Activated T-cell treated with anti-CD3 and anti-CD28 coated beads for 1 hour (primary cell): ENCODE measurements around the gene HLA-DPA1.

Source experiments
- DNase-seq: peaks from one replicate; pipeline ENCODE4 v3.0.0-alpha.2; 2020; ENCODE audit warnings: low read depth

Gene HLA-DPA1

GRCh38 chr6:33088931-33089620 lies 15.6 kb upstream of the HLA-DPA1 start:
- no peak for DNase-seq

DNA sequence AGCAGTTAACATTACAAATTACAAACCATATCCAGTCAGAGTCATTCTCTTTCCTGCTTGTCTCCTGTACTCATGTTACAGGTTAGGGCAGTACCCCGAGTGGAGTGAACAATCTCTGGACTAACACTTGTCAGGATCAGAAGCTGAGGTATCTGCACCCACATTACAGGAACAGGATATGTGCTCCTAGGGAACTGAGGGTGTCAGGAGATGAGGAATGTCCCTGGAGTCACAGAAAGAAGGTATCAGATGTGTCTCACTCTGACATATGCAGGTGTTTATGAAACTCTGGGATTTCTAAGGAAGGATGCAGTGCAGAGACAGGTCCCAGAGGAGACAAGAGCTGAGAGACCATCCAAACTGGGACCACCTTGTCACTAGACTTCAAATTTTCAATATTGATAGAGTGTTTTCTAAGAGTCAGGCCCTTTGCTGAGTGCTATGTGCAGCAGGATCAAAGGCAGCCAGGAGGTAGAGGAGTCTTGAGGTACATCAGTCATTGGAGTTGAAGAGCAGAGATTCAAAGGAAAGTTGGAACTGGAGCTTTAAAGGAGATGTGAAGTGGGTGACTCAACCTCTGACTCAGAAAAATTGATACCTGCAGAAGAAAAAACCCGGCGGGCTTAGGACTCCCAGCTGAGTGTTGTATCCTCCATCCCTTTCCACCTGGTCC lies 14.9 kb upstream of the HLA-DPA1 start:
- no peak for DNase-seq

- no peak for DNase-seq
These were observed 12.2 kb upstream of the HLA-DPA1 start for GRCh38 chr6:33085627-33086026.

DNA sequence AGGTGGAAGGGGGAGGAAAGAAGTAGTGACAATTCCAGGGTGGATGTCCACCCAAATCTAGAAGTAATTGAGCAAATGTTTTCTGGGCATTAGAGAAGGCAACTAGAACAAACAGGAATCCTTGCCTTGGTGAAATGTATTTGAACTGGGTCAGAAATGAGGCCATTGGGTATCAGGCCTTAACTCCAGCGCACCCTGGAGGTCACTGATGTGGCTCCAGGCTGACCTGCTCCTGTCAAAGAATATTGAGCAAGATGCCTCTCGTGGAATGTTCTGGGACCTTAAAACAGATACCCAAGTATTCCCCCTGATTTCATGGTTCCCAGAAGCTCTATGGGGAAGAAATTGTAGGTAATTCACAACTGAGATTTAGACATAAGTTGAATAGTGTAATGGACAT lies 9.3 kb upstream of the HLA-DPA1 start:
- DNase-seq, result no peak

DNA sequence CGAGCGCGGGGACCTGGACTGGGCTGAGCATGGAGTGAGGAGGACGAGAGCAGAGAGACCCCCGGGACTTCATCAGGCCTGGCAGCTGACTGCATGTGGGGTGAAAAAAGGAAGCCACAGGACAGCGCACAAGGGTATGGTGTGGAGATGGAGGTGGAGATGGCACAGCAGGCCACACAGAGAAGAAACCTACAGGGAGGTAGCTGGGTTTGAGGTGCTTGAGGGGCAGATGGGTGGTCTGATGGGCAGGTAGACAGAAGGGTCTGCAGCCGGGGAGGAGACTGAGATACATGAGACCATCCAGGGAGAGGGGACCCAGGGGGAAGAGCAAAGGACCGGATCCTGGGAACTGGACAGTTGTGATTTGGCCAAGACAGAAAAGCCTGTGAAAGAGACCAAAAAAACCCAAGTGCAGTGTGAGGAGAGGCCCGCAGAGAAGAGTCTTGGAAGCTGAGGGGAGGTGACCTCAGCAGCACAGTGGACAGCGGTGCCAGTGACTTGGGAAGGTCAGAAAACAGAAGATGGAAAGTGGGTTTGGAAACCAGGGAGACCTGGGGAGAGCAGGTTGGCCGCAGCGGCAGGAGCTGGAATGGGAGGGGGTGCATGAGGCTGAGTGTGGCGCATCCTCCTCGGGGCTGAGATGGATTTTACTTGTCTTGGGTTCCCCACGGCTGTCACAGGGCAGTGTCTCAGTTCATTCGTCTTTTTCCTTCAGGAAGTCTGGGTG lies 7.8 kb upstream of the HLA-DPA1 start:
- no peak for DNase-seq

GRCh38 chr6:33080127-33081089 lies 7.0 kb upstream of the HLA-DPA1 start:
- no peak for DNase-seq

GRCh38 chr6:33079580-33079979 lies 6.1 kb upstream of the HLA-DPA1 start:
- DNase-seq, result no peak

GRCh38 chr6:33078919-33079521 lies 5.6 kb upstream of the HLA-DPA1 start:
- no peak for DNase-seq

GRCh38 chr6:33078442-33078841 lies 5.0 kb upstream of the HLA-DPA1 start:
- DNase-seq, result no peak

DNA sequence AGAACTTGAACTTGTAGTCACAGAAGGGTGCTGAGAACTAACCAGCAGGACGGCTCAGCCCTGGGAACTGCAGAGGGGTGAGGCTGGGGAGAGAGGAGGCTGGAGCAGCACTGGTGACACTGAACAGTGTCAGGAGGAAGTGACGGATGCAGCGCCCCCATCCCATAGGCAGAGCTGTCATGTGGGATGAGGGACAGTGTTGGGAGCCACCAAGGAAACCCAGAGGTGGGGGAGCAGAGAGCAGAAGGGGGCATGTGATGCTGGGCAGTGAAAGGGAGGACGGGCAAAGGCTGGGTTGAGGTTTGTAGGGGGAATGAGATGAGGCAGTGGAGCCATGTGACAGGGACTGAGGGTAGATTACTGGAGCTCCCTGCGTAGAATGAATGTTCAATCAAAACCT lies 4.5 kb upstream of the HLA-DPA1 start:
- no peak for DNase-seq

DNA sequence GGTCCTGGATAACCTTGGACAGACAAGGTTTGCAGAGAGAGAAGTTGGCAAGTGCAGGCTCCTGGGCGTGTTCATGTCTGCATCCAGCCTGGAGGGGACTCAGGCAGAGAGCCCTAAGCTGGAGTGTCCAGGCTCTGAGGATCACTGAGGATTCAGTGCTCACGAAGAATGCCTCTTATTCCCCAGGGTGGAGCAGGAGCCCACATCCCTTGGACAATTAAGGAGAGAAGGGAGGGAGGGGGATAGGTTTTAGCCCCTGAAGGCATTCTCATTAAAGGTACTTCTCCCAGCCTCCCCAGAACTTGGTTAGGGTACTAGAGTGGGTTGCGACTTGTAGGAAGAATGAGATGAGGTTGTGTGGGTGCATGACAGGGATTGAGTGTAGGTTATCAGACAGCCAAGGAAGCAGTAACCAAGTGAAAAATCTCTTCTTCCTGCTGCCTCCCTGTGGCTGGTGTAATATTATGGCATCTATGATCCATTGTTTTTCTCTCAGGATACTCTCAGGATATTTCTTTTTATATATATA lies 3.0 kb upstream of the HLA-DPA1 start:
- DNase-seq, result no peak

DNA sequence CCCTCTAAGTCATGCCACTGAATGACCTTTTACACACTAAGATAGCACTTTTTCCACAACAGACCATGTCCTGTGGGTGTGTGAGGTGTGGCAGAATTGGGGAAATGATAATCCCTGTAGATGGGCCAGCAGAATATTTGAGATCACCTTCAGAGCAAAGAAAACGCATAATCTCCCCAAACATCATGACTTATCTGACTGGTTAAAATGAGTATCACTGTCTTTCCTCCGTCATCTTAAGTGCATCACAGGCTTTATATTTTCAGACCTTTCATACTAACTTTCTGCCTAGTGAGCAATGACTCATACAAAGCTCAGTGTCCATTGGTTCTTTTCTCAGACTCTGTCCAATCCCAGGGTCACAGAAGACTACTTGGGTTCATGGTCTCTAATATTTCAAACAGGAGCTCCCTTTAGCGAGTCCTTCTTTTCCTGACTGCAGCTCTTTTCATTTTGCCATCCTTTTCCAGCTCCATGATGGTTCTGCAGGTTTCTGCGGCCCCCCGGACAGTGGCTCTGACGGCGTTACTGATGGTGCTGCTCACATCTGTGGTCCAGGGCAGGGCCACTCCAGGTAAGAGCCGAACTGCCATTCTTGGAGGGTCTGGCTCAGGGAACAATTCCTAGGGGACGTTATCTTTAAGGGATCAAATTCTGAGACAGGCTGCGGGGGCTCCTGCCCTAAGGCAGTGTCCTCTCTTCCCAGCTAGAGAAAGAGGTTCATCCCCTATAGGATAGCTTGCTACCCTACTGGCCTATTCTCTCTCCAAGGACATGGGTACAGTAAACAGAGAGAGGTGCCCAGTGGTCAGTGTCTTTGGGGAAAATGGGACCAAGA lies 2.3 kb upstream of the HLA-DPA1 start, which contains the start of gene HLA-DPB1:
HLA-DPB1 (plus strand) TSS at position 423 of the 838 bp plus-strand sequence; CDS start at position 475, 52 bp downstream.
- no peak for DNase-seq

DNA sequence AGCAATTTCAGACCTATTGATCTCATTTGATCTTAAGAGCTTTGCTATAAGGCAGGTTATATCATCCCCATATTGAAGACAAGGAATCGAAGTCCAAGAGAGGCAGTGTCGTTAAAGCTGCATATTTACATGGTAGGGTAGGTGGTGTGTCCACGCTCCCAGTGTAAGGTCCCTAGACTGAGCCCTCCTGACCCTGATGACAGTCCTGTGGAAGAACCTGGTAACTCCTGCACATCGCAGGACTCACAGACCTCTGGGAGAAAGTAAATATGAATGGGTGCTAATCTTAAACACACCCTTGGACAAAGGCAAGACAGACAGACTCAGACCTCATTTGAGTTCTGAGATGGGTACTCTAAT lies 1.7 kb upstream of the HLA-DPA1 start:
- no peak for DNase-seq

- no peak for DNase-seq
These were observed 845 bp downstream of the HLA-DPA1 start for GRCh38 chr6:33072508-33073100.

GRCh38 chr6:33071569-33071968 lies 1.9 kb downstream of the HLA-DPA1 start:
- no peak for DNase-seq

DNA sequence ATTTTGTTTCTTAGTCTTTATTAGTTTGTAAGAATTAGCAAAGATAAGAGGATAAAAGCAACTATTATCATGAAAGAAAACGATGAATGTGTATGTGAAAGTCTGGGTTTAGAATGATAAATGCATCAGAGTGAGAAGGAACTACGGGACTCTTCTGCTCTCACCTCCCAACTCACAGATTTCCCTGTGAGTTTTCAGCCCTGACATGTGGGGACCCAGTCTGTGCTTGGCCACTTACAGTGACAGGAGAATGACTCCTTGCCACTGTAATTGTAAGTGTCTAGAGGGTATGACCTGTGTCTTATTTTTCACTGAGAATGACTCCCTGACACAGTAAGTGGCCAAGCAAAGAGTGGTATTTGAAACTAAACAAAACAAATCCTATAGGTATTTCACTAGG lies 2.5 kb downstream of the HLA-DPA1 start:
- DNase-seq, result no peak

- DNase-seq, result no peak
These were observed 4.3 kb downstream of the HLA-DPA1 start for GRCh38 chr6:33069021-33069738.

DNA sequence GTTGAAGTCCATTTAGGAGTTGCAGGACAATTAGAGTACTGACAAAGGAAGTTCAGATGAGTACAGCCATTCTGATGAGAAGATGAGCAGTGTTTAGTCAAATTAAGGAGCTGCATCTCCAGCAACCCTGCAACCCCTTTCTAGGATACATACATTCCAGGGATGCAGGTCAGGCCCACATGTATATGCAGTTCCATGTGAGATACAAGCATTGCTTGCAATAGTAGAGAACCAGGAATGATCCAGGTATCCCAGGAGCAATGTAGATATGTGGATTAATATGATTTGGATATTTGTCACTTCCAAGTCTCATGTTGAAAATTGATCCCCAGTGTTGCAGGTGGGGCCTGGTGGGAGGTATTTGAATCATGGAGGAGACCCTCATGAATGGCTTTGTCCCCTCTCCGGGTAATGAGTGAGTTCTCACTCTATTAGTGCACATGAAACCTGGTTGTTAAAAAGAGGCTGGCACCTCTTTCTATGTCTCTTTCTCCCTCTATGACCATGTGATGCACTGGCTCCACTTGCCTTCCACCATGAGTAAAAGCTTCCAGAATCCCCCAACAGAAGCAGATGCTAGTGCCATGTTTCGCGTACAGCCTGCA lies 6.4 kb downstream of the HLA-DPA1 start:
- no peak for DNase-seq

DNA sequence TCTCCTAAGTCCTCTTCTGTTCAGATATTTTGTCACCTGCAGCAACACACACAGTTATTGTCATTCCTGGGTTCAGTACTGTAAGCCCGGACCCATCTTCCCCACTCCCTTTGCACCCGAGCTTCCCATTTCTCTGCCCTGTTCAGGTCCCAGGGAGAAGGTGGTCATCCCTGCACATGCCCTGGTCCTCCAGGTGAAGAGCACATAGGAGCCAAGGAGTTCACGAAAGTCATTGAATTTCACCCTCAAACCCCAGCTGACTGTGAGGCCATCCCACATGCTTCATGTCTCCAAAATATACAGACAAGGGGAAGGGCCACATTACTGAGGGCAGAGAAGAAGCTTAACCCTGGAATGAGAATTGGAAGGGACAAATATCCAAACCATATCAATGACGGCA lies 8.1 kb downstream of the HLA-DPA1 start:
- no peak for DNase-seq
